Ammon's horn (tissue), 1 donor: ENCODE measurements around the gene B3GNT5.

ENCODE experiments used
- DNase-seq: peaks from one replicate; pipeline ENCODE4 v3.0.0-alpha.2; 2016; ENCODE audit warnings: low spot score

The B3GNT5 gene

DNA sequence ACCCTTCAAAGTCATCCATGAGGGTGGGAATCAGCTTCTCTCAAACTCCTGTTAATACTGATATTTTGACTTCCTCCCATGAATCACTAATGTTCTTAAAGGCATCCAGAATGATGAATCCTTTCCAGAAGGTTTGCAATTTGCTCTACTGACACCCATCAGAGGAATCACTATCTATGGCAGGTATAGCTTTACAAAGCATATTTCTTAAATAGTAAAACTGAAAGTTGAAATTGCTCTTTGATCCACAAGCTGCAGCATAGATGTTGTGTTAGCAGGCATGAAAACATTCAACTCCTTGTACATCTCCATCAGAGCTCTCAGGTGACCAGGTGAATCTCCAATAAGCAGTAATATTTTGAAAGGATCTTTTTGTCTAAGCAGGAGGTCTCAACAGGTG is 66.3 kb downstream of the B3GNT5 start:
- no peak for DNase-seq
